ENCODE data around the gene ADGRG1. TPM values are rescaled to one million over a fixed set of nuclear protein-coding genes. Genes with fewer than 3 reads are reported as not detected.

Gene ADGRG1
- total RNA-seq, 1 experiment from 2014 or later, result 2.0 TPM

- Mint-ChIP-seq H3K27me3 (ENCODE audit: low read depth) (peaks cover 28% of the 10 kb centered on the region), H3K4me1 (0 out of 2 replicates have a peak, but pooled peaks cover 3% of the 10 kb centered on the region), H3K27ac (no peak overlapping the region), H3K9me3 (peaks cover 30% of the 10 kb centered on the region), H3K36me3 (peaks cover 3% of the 10 kb centered on the region; the same call in 1 of the 2 replicates), H3K4me3 (no peak overlapping the region)
- TF ChIP-seq, protein P1, sequence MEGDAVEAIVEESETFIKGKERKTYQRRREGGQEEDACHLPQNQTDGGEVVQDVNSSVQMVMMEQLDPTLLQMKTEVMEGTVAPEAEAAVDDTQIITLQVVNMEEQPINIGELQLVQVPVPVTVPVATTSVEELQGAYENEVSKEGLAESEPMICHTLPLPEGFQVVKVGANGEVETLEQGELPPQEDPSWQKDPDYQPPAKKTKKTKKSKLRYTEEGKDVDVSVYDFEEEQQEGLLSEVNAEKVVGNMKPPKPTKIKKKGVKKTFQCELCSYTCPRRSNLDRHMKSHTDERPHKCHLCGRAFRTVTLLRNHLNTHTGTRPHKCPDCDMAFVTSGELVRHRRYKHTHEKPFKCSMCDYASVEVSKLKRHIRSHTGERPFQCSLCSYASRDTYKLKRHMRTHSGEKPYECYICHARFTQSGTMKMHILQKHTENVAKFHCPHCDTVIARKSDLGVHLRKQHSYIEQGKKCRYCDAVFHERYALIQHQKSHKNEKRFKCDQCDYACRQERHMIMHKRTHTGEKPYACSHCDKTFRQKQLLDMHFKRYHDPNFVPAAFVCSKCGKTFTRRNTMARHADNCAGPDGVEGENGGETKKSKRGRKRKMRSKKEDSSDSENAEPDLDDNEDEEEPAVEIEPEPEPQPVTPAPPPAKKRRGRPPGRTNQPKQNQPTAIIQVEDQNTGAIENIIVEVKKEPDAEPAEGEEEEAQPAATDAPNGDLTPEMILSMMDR (IDR thresholded peaks at IDR 0.05), result peak; percentile 94
- TF ChIP-seq RORB (CRISPR knock-in tag; IDR thresholded peaks at IDR 0.05) (no peak), ZNF232 (CRISPR knock-in tag; IDR thresholded peaks at IDR 0.05) (no peak)
- TF ChIP-seq, protein P2, sequence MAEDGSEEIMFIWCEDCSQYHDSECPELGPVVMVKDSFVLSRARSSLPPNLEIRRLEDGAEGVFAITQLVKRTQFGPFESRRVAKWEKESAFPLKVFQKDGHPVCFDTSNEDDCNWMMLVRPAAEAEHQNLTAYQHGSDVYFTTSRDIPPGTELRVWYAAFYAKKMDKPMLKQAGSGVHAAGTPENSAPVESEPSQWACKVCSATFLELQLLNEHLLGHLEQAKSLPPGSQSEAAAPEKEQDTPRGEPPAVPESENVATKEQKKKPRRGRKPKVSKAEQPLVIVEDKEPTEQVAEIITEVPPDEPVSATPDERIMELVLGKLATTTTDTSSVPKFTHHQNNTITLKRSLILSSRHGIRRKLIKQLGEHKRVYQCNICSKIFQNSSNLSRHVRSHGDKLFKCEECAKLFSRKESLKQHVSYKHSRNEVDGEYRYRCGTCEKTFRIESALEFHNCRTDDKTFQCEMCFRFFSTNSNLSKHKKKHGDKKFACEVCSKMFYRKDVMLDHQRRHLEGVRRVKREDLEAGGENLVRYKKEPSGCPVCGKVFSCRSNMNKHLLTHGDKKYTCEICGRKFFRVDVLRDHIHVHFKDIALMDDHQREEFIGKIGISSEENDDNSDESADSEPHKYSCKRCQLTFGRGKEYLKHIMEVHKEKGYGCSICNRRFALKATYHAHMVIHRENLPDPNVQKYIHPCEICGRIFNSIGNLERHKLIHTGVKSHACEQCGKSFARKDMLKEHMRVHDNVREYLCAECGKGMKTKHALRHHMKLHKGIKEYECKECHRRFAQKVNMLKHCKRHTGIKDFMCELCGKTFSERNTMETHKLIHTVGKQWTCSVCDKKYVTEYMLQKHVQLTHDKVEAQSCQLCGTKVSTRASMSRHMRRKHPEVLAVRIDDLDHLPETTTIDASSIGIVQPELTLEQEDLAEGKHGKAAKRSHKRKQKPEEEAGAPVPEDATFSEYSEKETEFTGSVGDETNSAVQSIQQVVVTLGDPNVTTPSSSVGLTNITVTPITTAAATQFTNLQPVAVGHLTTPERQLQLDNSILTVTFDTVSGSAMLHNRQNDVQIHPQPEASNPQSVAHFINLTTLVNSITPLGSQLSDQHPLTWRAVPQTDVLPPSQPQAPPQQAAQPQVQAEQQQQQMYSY (CRISPR knock-in tag; IDR thresholded peaks at IDR 0.05), result no peak
- ChIA-PET POLR2A (interaction anchor here (1.0 kb wide), 1 partner anchor 40 kb away, joined by 3 read pairs; no protein-coding TSS in a partner anchor), CTCF (interaction anchor here (0.5 to 3.3 kb wide), 41 partner anchors 8 to 394 kb away, joined by 3 to 53 read pairs (median 4); partner anchors contain the start of genes ADGRG5, CX3CL1, KATNB1 and POLR2C)
- ATAC-seq (peak; percentile 99), DNase-seq (ENCODE audit: low spot score) (peak; percentile 83)
Measured at GRCh38 chr16:57591086-57591869, 37.2 kb upstream of the ADGRG1 start.

GRCh38 chr16:57591870-57592485 lies 36.5 kb upstream of the ADGRG1 start:
- no peak for ATAC-seq
- no peak overlapping the region for H3K27ac Mint-ChIP-seq
- CTCF ChIA-PET, result interaction anchor here (0.6 to 3.3 kb wide), 15 partner anchors 9 to 136 kb away, joined by 3 to 53 read pairs (median 7); partner anchors contain the start of gene POLR2C
- peaks cover 3% of the 10 kb centered on the region; the same call in 1 of the 2 replicates for H3K36me3 Mint-ChIP-seq
- H3K4me3 Mint-ChIP-seq, result no peak overlapping the region
- TF ChIP-seq FOXJ3 (CRISPR knock-in tag; IDR thresholded peaks at IDR 0.05; ENCODE audit: borderline replicate concordance) (no peak), ATF1 (CRISPR knock-in tag; IDR thresholded peaks at IDR 0.05) (no peak), ZNF317 (CRISPR knock-in tag; IDR thresholded peaks at IDR 0.05; ENCODE audit: borderline replicate concordance, low read depth) (no peak)
- TF ChIP-seq, protein P3, sequence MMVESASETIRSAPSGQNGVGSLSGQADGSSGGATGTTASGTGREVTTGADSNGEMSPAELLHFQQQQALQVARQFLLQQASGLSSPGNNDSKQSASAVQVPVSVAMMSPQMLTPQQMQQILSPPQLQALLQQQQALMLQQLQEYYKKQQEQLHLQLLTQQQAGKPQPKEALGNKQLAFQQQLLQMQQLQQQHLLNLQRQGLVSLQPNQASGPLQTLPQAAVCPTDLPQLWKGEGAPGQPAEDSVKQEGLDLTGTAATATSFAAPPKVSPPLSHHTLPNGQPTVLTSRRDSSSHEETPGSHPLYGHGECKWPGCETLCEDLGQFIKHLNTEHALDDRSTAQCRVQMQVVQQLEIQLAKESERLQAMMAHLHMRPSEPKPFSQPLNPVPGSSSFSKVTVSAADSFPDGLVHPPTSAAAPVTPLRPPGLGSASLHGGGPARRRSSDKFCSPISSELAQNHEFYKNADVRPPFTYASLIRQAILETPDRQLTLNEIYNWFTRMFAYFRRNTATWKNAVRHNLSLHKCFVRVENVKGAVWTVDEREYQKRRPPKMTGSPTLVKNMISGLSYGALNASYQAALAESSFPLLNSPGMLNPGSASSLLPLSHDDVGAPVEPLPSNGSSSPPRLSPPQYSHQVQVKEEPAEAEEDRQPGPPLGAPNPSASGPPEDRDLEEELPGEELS (CRISPR knock-in tag; IDR thresholded peaks at IDR 0.05), result no peak
- POLR2A ChIA-PET, result no interaction called here
- no peak for DNase-seq (ENCODE audit: low spot score)
- 0 out of 2 replicates have a peak, but pooled peaks cover 3% of the 10 kb centered on the region for H3K4me1 Mint-ChIP-seq
- peaks cover 30% of the 10 kb centered on the region for H3K9me3 Mint-ChIP-seq
- H3K27me3 Mint-ChIP-seq (ENCODE audit: low read depth), result peaks cover 30% of the 10 kb centered on the region

DNA sequence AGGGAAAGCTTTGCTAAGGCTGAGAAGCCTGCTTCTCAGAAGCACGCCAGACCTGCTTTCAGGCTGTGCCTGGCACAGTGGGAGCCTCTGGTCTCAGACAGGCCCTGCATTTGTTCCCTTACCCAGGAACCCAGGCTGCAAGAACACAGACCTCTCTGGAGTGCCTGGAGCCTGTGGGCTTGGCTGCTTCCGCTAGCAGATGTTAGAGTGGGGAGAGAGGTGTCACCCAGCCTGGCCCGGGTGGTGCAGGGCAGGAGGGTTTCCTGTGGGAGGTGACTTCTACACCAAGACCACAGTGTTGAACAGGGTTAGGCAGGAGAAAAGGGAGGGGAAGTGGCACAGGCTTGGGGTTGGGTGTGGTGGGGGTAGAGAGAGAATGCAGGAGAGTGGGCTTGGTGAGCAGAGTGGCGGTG lies 35.8 kb upstream of the ADGRG1 start:
- POLR2A ChIA-PET, result no interaction called here
- TF ChIP-seq FOXK1 (CRISPR knock-in tag; IDR thresholded peaks at IDR 0.05) (no peak), SMAD3 (CRISPR knock-in tag; IDR thresholded peaks at IDR 0.05; ENCODE audit: borderline replicate concordance) (no peak), CDX4 (CRISPR knock-in tag; IDR thresholded peaks at IDR 0.05; ENCODE audit: borderline replicate concordance) (no peak), ZNF121 (CRISPR knock-in tag; IDR thresholded peaks at IDR 0.05) (no peak), NR2C2 (CRISPR knock-in tag; IDR thresholded peaks at IDR 0.05) (no peak), CBFB (CRISPR knock-in tag; IDR thresholded peaks at IDR 0.05; ENCODE audit: low read depth) (no peak), ZNF281 (CRISPR knock-in tag; IDR thresholded peaks at IDR 0.05) (no peak), FOXJ3 (CRISPR knock-in tag; IDR thresholded peaks at IDR 0.05; ENCODE audit: borderline replicate concordance) (no peak), GTF2I (CRISPR knock-in tag; conservative IDR thresholded peaks at IDR 0.05) (no peak)
- TF ChIP-seq, protein P4, sequence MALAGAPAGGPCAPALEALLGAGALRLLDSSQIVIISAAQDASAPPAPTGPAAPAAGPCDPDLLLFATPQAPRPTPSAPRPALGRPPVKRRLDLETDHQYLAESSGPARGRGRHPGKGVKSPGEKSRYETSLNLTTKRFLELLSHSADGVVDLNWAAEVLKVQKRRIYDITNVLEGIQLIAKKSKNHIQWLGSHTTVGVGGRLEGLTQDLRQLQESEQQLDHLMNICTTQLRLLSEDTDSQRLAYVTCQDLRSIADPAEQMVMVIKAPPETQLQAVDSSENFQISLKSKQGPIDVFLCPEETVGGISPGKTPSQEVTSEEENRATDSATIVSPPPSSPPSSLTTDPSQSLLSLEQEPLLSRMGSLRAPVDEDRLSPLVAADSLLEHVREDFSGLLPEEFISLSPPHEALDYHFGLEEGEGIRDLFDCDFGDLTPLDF (CRISPR knock-in tag; IDR thresholded peaks at IDR 0.05), result no peak

More for the DNA sequence above, 35.8 kb upstream of the ADGRG1 start:
- no peak for ATAC-seq
- H3K9me3 Mint-ChIP-seq, result peaks cover 30% of the 10 kb centered on the region
- H3K4me1 Mint-ChIP-seq, result 0 out of 2 replicates have a peak, but pooled peaks cover 3% of the 10 kb centered on the region
- DNase-seq (ENCODE audit: low spot score), result no peak
- H3K4me3 Mint-ChIP-seq, result no peak overlapping the region
- H3K36me3 Mint-ChIP-seq, result peaks cover 3% of the 10 kb centered on the region; the same call in 1 of the 2 replicates
- CTCF ChIA-PET, result interaction anchor here (0.5 to 2.1 kb wide), 3 partner anchors 15 to 56 kb away, joined by 3 to 8 read pairs (median 4); no protein-coding TSS in a partner anchor
- H3K27me3 Mint-ChIP-seq (ENCODE audit: low read depth), result peaks cover 27% of the 10 kb centered on the region
- no peak overlapping the region for H3K27ac Mint-ChIP-seq
